Naive thymus-derived CD8-positive, alpha-beta T cell (primary cell): Measurements from ENCODE around the gene ADGRE2. TPM values are rescaled to one million over a fixed set of nuclear protein-coding genes. Genes with fewer than 3 reads are reported as not detected.

Source experiments
- polyA plus RNA-seq, 3 donors: library from polyadenylated mRNA; unstranded; fragments of 300-500 nt; fragmentation: Illumina TruSeq; gene quantifications; one replicate each; pipeline ENCODE4 v1.2.3, GENCODE V29; 2021
- total RNA-seq, 8 experiments: library from RNA in 2 of 8; stranded (reverse) in 2 of 8; gene quantifications; one replicate each; pipeline ENCODE4 v1.2.3 and lab custom pipeline; 2021 to 2026

The ADGRE2 gene
- total and polyA plus RNA-seq, 5 experiments from 2014 or later: not detected

Other genes starting within 250 kb of the ADGRE2 start
- gene TECR, start 249.0 kb downstream of the ADGRE2 start, total RNA-seq: 100 to 1,000 TPM; 179 to 182 TPM
- gene TECR, start 249.0 kb downstream of the ADGRE2 start, polyA plus RNA-seq: 100 to 1,000 TPM; 193 to 300 (median 261) TPM
- 10 to 100 TPM; 61.6 to 64.6 TPM for gene NDUFB7, start 206.5 kb downstream of the ADGRE2 start, total RNA-seq
- 100 to 1,000 TPM; 209 to 236 (median 230) TPM for gene NDUFB7, start 206.5 kb downstream of the ADGRE2 start, polyA plus RNA-seq
- 1 to 10 TPM; 4.0 to 4.3 TPM for gene CLEC17A, start 195.5 kb downstream of the ADGRE2 start, total RNA-seq
- not detected for gene CLEC17A, start 195.5 kb downstream of the ADGRE2 start, polyA plus RNA-seq
- not detected for gene ADGRE3, start 103.7 kb downstream of the ADGRE2 start, total RNA-seq
- not detected for gene ADGRE3, start 103.7 kb downstream of the ADGRE2 start, polyA plus RNA-seq
- 10 to 100 TPM; 36.3 to 41.5 TPM for gene ZNF333, start 88.5 kb downstream of the ADGRE2 start, total RNA-seq
- 1 to 10 TPM; 7.6 to 8.1 (median 7.8) TPM for gene ZNF333, start 88.5 kb downstream of the ADGRE2 start, polyA plus RNA-seq
- gene OR7A5, start 56.6 kb upstream of the ADGRE2 start, total RNA-seq: not detected
- not detected for gene OR7A5, start 56.6 kb upstream of the ADGRE2 start, polyA plus RNA-seq
- gene OR7C1, start 56.6 kb upstream of the ADGRE2 start, total RNA-seq: not detected
- not detected for gene OR7C1, start 56.6 kb upstream of the ADGRE2 start, polyA plus RNA-seq
- gene OR7A10, start 70.4 kb upstream of the ADGRE2 start, total RNA-seq: not detected
- not detected for gene OR7A10, start 70.4 kb upstream of the ADGRE2 start, polyA plus RNA-seq
- gene OR7A17, start 107.6 kb upstream of the ADGRE2 start, total RNA-seq: not detected
- gene OR7A17, start 107.6 kb upstream of the ADGRE2 start, polyA plus RNA-seq: not detected
- not detected for gene OR7C2, start 162.9 kb upstream of the ADGRE2 start, total RNA-seq
- gene OR7C2, start 162.9 kb upstream of the ADGRE2 start, polyA plus RNA-seq: not detected
- gene SLC1A6, start 201.3 kb upstream of the ADGRE2 start, total RNA-seq: not detected
- not detected for gene SLC1A6, start 201.3 kb upstream of the ADGRE2 start, polyA plus RNA-seq